Activated CD4-positive, alpha-beta memory T cell treated with anti-CD3 and anti-CD28 coated beads for 36 hours (primary cell): ENCODE data around the gene AQP12A. TPM values are rescaled to one million over a fixed set of nuclear protein-coding genes. Genes with fewer than 3 reads are reported as not detected.
"Not testable (repeated sequence)": the region's sequence is repeated elsewhere in the genome, so short reads cannot be mapped to it uniquely, and the experiment has no call there.

Experiments used
- CTCF ChIA-PET: fragments of 350-600 bp; sonication (Branson Sonifier 250); formaldehyde crosslinking; loops from one replicate; lab custom pipeline; 2021; ENCODE audit warnings: antibody characterized with exemption, inconsistent platforms; lab: Charles Lee
- POLR2A ChIA-PET: fragments of 350-600 bp; sonication (Branson Sonifier 250); formaldehyde crosslinking; loops from one replicate; lab custom pipeline; 2021; ENCODE audit warnings: antibody characterized with exemption; lab: Charles Lee
- DNase-seq: peaks from one replicate; pipeline ENCODE4 v3.0.0-alpha.2; 2020
- H3K27ac Mint-ChIP-seq: one replicate; pipeline ENCODE4 v1.8.0; 2021; ENCODE audit warnings: mixed read lengths
- H3K27me3 Mint-ChIP-seq: one replicate; pipeline ENCODE4 v1.8.0; 2021; ENCODE audit warnings: mixed read lengths
- H3K36me3 Mint-ChIP-seq: one replicate; pipeline ENCODE4 v1.8.0; 2021; ENCODE audit warnings: mixed read lengths
- H3K4me1 Mint-ChIP-seq: one replicate; pipeline ENCODE4 v1.8.0; 2021; ENCODE audit warnings: low read depth, mixed read lengths
- H3K4me3 Mint-ChIP-seq: one replicate; pipeline ENCODE4 v1.8.0; 2021; ENCODE audit warnings: mild to moderate bottlenecking, mixed read lengths
- H3K9me3 Mint-ChIP-seq: one replicate; pipeline ENCODE4 v1.8.0; 2021; ENCODE audit warnings: mixed read lengths
- intact Hi-C: fragments of 100-400 bp; cut with micrococcal nuclease; formaldehyde crosslinking; loops from one replicate; pipeline ENCODE4 v1.15.1; 2023
- total RNA-seq, 2 experiments: library from RNA; stranded (reverse); gene quantifications; one replicate each; pipeline ENCODE4 v1.2.3, GENCODE V29; 2021

AQP12A gene
- total RNA-seq, 2 experiments from 2014 or later, result not detected

DNA sequence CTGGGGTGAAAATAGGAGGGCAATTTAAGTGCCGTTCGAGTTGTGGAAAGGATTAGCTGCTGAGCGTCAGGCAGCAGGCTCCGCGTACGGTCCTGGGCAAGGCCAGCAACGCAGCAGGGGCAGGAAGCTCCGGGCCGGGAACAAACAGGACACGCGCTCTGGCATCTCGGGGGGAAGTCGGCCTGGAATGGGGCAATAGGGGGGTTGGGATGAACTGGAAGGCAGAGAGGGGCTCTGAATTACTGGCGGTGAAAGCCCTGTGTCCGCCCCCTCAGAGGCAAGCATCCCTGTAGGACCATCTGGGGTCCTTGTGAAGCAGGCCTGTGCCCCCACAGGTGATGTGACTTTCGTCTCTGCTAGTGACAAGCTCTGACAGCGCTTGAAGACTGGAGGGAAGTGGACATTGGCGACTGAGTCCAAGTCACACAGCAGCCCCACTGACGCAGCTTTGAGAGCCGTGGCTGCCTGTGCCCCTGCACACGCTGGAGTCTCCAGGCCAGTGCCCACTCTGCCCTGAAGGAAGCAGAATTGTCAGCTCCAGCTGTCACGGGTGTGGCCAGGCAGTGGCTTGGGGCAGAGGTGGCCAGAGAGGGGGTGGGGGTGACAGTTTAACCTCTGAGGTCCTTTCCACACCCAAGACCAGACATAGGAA, 44.0 kb upstream of the AQP12A start:
- CTCF ChIA-PET, result no interaction called here
- Mint-ChIP-seq H3K4me3 (no peak overlapping the region), H3K9me3 (no peaks in the 10 kb centered on the region), H3K36me3 (no peaks in the 10 kb centered on the region), H3K4me1 (peaks cover 2% of the 10 kb centered on the region), H3K27me3 (peaks cover 30% of the 10 kb centered on the region), H3K27ac (no peak overlapping the region)
- no peak for DNase-seq
- intact Hi-C loops, result no loop called here
- POLR2A ChIA-PET, result no interaction called here

- Mint-ChIP-seq H3K4me3 (no peak overlapping the region), H3K4me1 (peaks cover 2% of the 10 kb centered on the region), H3K36me3 (no peaks in the 10 kb centered on the region), H3K27me3 (peaks cover 32% of the 10 kb centered on the region), H3K9me3 (no peaks in the 10 kb centered on the region), H3K27ac (no peak overlapping the region)
- POLR2A ChIA-PET, result no interaction called here
- intact Hi-C loops, result no loop called here
- CTCF ChIA-PET, result no interaction called here
- DNase-seq, result no peak
Observed at GRCh38 chr2:240648155-240648649, 43.5 kb upstream of the AQP12A start.

GRCh38 chr2:240648650-240649275, 42.9 kb upstream of the AQP12A start:
- no peak for DNase-seq
- intact Hi-C loops, result no loop called here
- ChIA-PET CTCF (no interaction called here), POLR2A (no interaction called here)
- H3K27ac Mint-ChIP-seq, result no peak overlapping the region
- H3K36me3 Mint-ChIP-seq, result no peaks in the 10 kb centered on the region
- H3K9me3 Mint-ChIP-seq, result no peaks in the 10 kb centered on the region
- H3K4me3 Mint-ChIP-seq, result no peak overlapping the region
- peaks cover 33% of the 10 kb centered on the region for H3K27me3 Mint-ChIP-seq
- peaks cover 2% of the 10 kb centered on the region for H3K4me1 Mint-ChIP-seq

DNA sequence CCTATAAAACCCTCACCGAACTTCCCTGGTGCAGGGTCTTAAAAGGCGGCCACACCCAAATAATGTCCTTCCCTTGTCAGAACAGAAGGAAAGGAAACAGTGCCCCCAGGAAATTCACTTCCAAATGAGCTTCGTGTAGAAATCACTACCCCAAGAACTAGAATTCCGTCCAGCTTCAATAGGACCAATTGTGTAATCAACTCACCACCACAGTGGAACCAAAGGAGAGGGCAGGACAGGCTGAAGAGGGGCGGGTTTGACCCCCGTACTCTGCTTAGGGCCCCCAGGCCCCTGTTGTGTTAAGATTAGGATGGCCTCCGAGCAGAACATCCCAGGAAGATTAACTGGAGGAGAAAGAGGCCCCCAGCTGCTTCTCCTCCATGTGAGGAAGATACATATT, 42.3 kb upstream of the AQP12A start:
- ChIA-PET POLR2A (no interaction called here), CTCF (no interaction called here)
- no peak for DNase-seq
- Mint-ChIP-seq H3K4me1 (peaks cover 2% of the 10 kb centered on the region), H3K36me3 (no peaks in the 10 kb centered on the region), H3K27ac (no peak overlapping the region), H3K9me3 (no peaks in the 10 kb centered on the region), H3K4me3 (no peak overlapping the region), H3K27me3 (peaks cover 34% of the 10 kb centered on the region)
- intact Hi-C loops, result no loop called here

GRCh38 chr2:240650254-240650965, 41.3 kb upstream of the AQP12A start:
- H3K27ac Mint-ChIP-seq, result no peak overlapping the region
- POLR2A ChIA-PET, result no interaction called here
- peaks cover 44% of the 10 kb centered on the region for H3K27me3 Mint-ChIP-seq
- H3K36me3 Mint-ChIP-seq, result no peaks in the 10 kb centered on the region
- peaks cover 5% of the 10 kb centered on the region for H3K4me1 Mint-ChIP-seq
- DNase-seq, result no peak
- H3K4me3 Mint-ChIP-seq, result no peak overlapping the region
- CTCF ChIA-PET, result no interaction called here
- H3K9me3 Mint-ChIP-seq, result no peaks in the 10 kb centered on the region
- intact Hi-C loops, result no loop called here

DNA sequence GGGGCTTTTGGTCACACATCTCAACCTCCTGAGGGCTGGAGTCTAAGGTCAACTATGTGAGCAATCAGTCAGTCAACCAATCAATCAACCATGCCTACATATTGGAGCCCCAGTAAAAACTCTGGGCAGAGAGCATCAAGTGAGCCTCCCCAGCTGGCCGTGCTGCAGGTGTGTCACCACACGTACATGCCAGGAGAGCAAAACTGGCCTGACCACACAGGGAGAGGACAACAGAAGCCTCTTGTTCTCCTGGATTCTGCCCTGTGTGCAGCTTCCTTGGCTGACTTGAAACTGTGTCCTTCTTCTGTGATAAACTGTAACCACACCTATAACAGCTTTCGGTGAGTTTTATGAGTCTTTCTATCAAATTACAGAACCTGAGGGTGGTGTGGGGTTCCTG, 40.5 kb upstream of the AQP12A start:
- Mint-ChIP-seq H3K27ac (no peak overlapping the region), H3K27me3 (peaks cover 44% of the 10 kb centered on the region), H3K4me3 (no peak overlapping the region), H3K4me1 (peaks cover 5% of the 10 kb centered on the region), H3K36me3 (no peaks in the 10 kb centered on the region), H3K9me3 (no peaks in the 10 kb centered on the region)
- no peak for DNase-seq
- intact Hi-C loops, result no loop called here
- POLR2A ChIA-PET, result interaction anchor here (1.2 kb wide), 1 partner anchor 93 kb away, joined by 3 read pairs; no protein-coding TSS in a partner anchor
- CTCF ChIA-PET, result no interaction called here

- CTCF ChIA-PET, result no interaction called here
Observed at GRCh38 chr2:240655931-240656886, 35.5 kb upstream of the AQP12A start.

DNA sequence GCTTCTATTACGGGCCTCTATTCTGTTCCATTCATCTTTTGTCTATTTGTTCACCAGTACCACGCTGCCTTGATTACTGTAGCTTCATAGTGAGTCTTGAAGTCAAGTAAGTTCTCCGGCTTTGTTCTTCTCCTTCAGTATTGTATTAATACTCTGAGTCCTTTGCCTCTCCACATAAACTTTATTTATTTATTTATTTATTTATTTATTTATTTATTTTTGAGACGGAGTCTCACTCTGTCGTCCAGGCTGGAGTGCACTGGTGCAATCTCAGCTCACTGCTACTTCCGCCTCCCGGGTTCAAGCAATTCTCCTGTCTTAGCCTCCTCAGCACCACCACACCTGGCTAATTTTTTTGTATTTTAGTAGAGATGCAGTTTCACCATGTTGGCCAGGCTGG, 31.8 kb upstream of the AQP12A start:
- POLR2A ChIA-PET, H3K4me1 Mint-ChIP-seq, H3K4me3 Mint-ChIP-seq, H3K9me3 Mint-ChIP-seq, H3K27ac Mint-ChIP-seq, H3K27me3 Mint-ChIP-seq, intact Hi-C loops, DNase-seq, H3K36me3 Mint-ChIP-seq: not testable (repeated sequence)
- CTCF ChIA-PET, result interaction anchor here (0.6 kb wide), 1 partner anchor 91 kb away, joined by 3 read pairs; no protein-coding TSS in a partner anchor

More at GRCh38 chr2:240655931-240656886, 35.5 kb upstream of the AQP12A start:
- POLR2A ChIA-PET, result interaction anchor here (1.2 kb wide), 1 partner anchor 29 kb away, joined by 3 read pairs; no protein-coding TSS in a partner anchor
- no peaks in the 10 kb centered on the region for H3K36me3 Mint-ChIP-seq
- no peak overlapping the region for H3K27ac Mint-ChIP-seq
- intact Hi-C loops, result no loop called here
- no peak overlapping the region for H3K4me3 Mint-ChIP-seq
- DNase-seq, result peak; percentile 43
- H3K27me3 Mint-ChIP-seq, result peaks cover 16% of the 10 kb centered on the region
- peaks cover 10% of the 10 kb centered on the region for H3K4me1 Mint-ChIP-seq
- no peaks in the 10 kb centered on the region for H3K9me3 Mint-ChIP-seq

- no peak for DNase-seq
- H3K27me3 Mint-ChIP-seq, result peaks cover 12% of the 10 kb centered on the region
- no peak overlapping the region for H3K27ac Mint-ChIP-seq
- intact Hi-C loops, result no loop called here
- H3K36me3 Mint-ChIP-seq, result no peaks in the 10 kb centered on the region
- ChIA-PET CTCF (no interaction called here), POLR2A (no interaction called here)
- no peak overlapping the region for H3K4me3 Mint-ChIP-seq
- peaks cover 11% of the 10 kb centered on the region for H3K9me3 Mint-ChIP-seq
- no peaks in the 10 kb centered on the region for H3K4me1 Mint-ChIP-seq
Observed at GRCh38 chr2:240662681-240663080, 29.0 kb upstream of the AQP12A start.

DNA sequence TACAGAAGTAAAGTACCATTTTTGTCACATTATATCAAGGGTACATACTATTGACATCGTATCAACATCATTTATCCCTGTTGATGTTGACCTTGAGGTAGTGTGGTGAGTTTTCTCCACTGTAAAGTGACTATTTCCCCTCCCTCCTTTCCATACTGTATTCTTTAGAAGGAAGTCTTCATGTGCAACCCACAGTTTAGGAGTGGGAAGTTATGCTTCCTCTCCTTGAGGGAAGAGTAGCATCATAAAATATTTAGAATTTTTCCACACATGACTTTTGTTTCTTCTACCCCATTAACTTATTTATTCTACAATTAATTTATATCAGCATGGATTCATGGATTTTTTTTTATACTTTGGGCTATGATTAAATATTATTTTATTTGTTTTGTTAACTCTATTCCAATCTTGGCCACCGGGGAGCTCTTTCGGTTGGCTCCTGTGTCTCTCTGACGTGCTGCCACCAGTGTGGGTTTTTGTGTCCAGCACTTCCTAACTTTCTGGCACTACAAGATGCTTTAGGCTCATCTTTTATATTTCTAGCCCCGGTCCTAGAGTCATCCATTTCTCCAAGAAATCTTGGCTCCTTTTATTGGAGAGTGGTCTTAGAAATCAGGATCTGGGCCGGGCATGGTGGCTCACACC, 28.0 kb upstream of the AQP12A start:
- Mint-ChIP-seq H3K4me3 (no peak overlapping the region), H3K4me1 (no peaks in the 10 kb centered on the region), H3K36me3 (no peaks in the 10 kb centered on the region), H3K27ac (no peak overlapping the region), H3K9me3 (peaks cover 11% of the 10 kb centered on the region), H3K27me3 (peaks cover 12% of the 10 kb centered on the region)
- ChIA-PET POLR2A (interaction anchor here (0.7 kb wide), 1 partner anchor 1816 kb away, joined by 4 read pairs; no protein-coding TSS in a partner anchor), CTCF (no interaction called here)
- intact Hi-C loops, result no loop called here
- no peak for DNase-seq

DNA sequence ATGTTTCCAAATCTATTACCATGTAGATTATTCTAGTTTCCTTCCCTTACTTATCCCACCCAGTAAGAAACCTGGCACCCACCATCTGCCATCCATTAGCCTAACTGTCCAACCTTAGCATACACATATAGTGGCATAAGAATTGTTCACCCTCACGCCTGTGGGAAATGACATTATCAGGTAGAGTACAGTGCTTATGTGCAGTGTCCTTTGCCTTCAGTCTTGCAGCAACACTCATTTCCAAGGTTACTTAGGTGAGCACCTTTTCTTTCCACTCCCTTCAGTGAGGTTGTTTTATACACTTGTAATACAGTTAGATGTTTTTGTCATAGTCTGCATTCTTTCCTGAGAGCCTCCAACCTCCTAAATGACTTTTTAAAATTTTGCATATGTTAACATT, 27.0 kb upstream of the AQP12A start:
- intact Hi-C loops, result no loop called here
- H3K36me3 Mint-ChIP-seq, result no peaks in the 10 kb centered on the region
- no peaks in the 10 kb centered on the region for H3K4me1 Mint-ChIP-seq
- peaks cover 11% of the 10 kb centered on the region for H3K9me3 Mint-ChIP-seq
- H3K27ac Mint-ChIP-seq, result no peak overlapping the region
- ChIA-PET CTCF (no interaction called here), POLR2A (no interaction called here)
- peaks cover 13% of the 10 kb centered on the region for H3K27me3 Mint-ChIP-seq
- DNase-seq, result no peak
- H3K4me3 Mint-ChIP-seq, result no peak overlapping the region
